Measurements from ENCODE around the gene MTF1. TPM values are rescaled to one million over a fixed set of nuclear protein-coding genes. Genes with fewer than 3 reads are reported as not detected.

Gene MTF1
- total RNA-seq, 1 donor from 2014 or later, result 14.8 TPM

- no peak for TF ChIP-seq CTCF (IDR thresholded peaks at IDR 0.05)
- Mint-ChIP-seq H3K4me3 (ENCODE audit: unreplicated experiment) (no peak overlapping the region), H3K36me3 (ENCODE audit: low read depth) (peaks cover 2% of the 10 kb centered on the region), H3K27me3 (ENCODE audit: low read depth) (peaks cover 49% of the 10 kb centered on the region), H3K4me1 (ENCODE audit: low read depth) (peaks cover 9% of the 10 kb centered on the region), H3K27ac (ENCODE audit: unreplicated experiment) (no peak overlapping the region), H3K9me3 (ENCODE audit: low read depth) (no peaks in the 10 kb centered on the region)
- no peak for DNase-seq (ENCODE audit: low spot score)
Measured at GRCh38 chr1:37762516-37762915, 96.9 kb downstream of the MTF1 start.

GRCh38 chr1:37761416-37762095, 97.8 kb downstream of the MTF1 start:
- Mint-ChIP-seq H3K27ac (ENCODE audit: unreplicated experiment) (no peak overlapping the region), H3K27me3 (ENCODE audit: low read depth) (peaks cover 42% of the 10 kb centered on the region), H3K9me3 (ENCODE audit: low read depth) (no peaks in the 10 kb centered on the region), H3K4me3 (ENCODE audit: unreplicated experiment) (no peak overlapping the region), H3K36me3 (ENCODE audit: low read depth) (peaks cover 2% of the 10 kb centered on the region), H3K4me1 (ENCODE audit: low read depth) (peaks cover 9% of the 10 kb centered on the region)
- no peak for DNase-seq (ENCODE audit: low spot score)
- TF ChIP-seq CTCF (IDR thresholded peaks at IDR 0.05), result no peak

Other genes with a start within 250 kb of the MTF1 start
- gene RSPO1, start 224.7 kb downstream of the MTF1 start, total RNA-seq, result not detected in 3 replicates
- 5.7 to 7.0 TPM (median 6.0 TPM) in 3 replicates for gene CDCA8, start 167.1 kb downstream of the MTF1 start, total RNA-seq
- 0.37 TPM in 1 of 3 replicates, not detected in the others for gene EPHA10, start 94.5 kb downstream of the MTF1 start, total RNA-seq
- gene MANEAL, start 65.7 kb downstream of the MTF1 start, total RNA-seq, result 3.9 to 4.2 TPM (median 4.0 TPM) in 3 replicates
- gene C1orf122, start 51.8 kb downstream of the MTF1 start, total RNA-seq, result 72.6 to 80.0 TPM (median 76.1 TPM) in 3 replicates
- gene YRDC, start 51.4 kb downstream of the MTF1 start, total RNA-seq, result 11.9 to 17.7 TPM (median 15.5 TPM) in 3 replicates
- gene INPP5B, start 87.5 kb upstream of the MTF1 start, total RNA-seq, result 18.7 to 21.2 TPM (median 20.6 TPM) in 3 replicates
- 45.6 to 60.4 TPM (median 46.2 TPM) in 3 replicates for gene SF3A3, start 130.4 kb upstream of the MTF1 start, total RNA-seq
- gene FHL3, start 145.9 kb upstream of the MTF1 start, total RNA-seq, result 57.9 to 72.6 TPM (median 58.9 TPM) in 3 replicates
- gene UTP11, start 153.1 kb upstream of the MTF1 start, total RNA-seq, result 26.4 to 35.6 TPM (median 32.3 TPM) in 3 replicates
- 1.3 to 11.7 TPM (median 1.6 TPM) in 3 replicates for gene POU3F1, start 187.2 kb upstream of the MTF1 start, total RNA-seq